SK-N-SH treated with all-trans-retinoic acid at 6 μM for 48 hours (cell line): ENCODE data around the gene CCDC77.
"Not testable (repeated sequence)": the region's sequence is repeated elsewhere in the genome, so short reads cannot be mapped to it uniquely, and the experiment has no call there.

ENCODE experiments used
- ATAC-seq: fragments of 200-7000 bp; cut with Tn5 transposase; 3 replicates; pipeline ENCODE4 v1.9.1; 2020; ENCODE audit warnings: mild to moderate bottlenecking, moderate library complexity
- BACH2 ChIP-seq: fragments of 250-450 bp; sonication (Bioruptor Pico); IDR thresholded peaks from 2 replicates; pipeline ENCODE4 v1.9.0; 2021; ENCODE audit warnings: mild to moderate bottlenecking, borderline replicate concordance
- ESRRG ChIP-seq: fragments of 250-450 bp; sonication (Bioruptor Pico); IDR thresholded peaks from 2 replicates; pipeline ENCODE4 v1.6.1; 2021; ENCODE audit warnings: mild to moderate bottlenecking
- ISL1 ChIP-seq: fragments of 250-450 bp; sonication (Bioruptor Pico); IDR thresholded peaks from 2 replicates; pipeline ENCODE4 v2.1.2; 2022; ENCODE audit warnings: mild to moderate bottlenecking, moderate library complexity
- PPARA ChIP-seq: fragments of 250-450 bp; sonication (Bioruptor Pico); IDR thresholded peaks from 2 replicates; pipeline ENCODE4 v1.5.0; 2020; ENCODE audit warnings: mild to moderate bottlenecking, borderline replicate concordance
- RARB ChIP-seq: fragments of 250-450 bp; sonication (Bioruptor Pico); IDR thresholded peaks from 2 replicates; pipeline ENCODE4 v1.8.0; 2021; ENCODE audit warnings: mild to moderate bottlenecking, moderate library complexity
- SNAI2 ChIP-seq: fragments of 250-450 bp; sonication (Bioruptor Pico); IDR thresholded peaks from 2 replicates; pipeline ENCODE4 v1.5.0; 2020; ENCODE audit warnings: mild to moderate bottlenecking, moderate library complexity
- TCF4 ChIP-seq: fragments of 250-450 bp; sonication (Bioruptor Pico); IDR thresholded peaks from 2 replicates; pipeline ENCODE4 v1.8.0; 2021; ENCODE audit warnings: mild to moderate bottlenecking, moderate library complexity, borderline replicate concordance
- ZC3H10 ChIP-seq: fragments of 250-450 bp; sonication (Bioruptor Pico); IDR thresholded peaks from 2 replicates; pipeline ENCODE4 v1.5.1; 2021; ENCODE audit warnings: mild to moderate bottlenecking, moderate library complexity
- ZFP3 ChIP-seq: fragments of 250-450 bp; sonication (Bioruptor Pico); IDR thresholded peaks from 2 replicates; pipeline ENCODE4 v1.5.0; 2020; ENCODE audit warnings: mild to moderate bottlenecking, moderate library complexity
- ZFP30 ChIP-seq: fragments of 450-650 bp; formaldehyde crosslinking; IDR thresholded peaks from 2 replicates; pipeline ENCODE4 v1.5.0; 2022; ENCODE audit warnings: mild to moderate bottlenecking, moderate library complexity
- ZNF565 ChIP-seq: fragments of 450-650 bp; formaldehyde crosslinking; conservative IDR thresholded peaks from 2 replicates; pipeline ENCODE4 v1.5.0; 2020; ENCODE audit warnings: low read depth, mild to moderate bottlenecking, moderate library complexity
- ZNF70 ChIP-seq: fragments of 450-650 bp; formaldehyde crosslinking; IDR thresholded peaks from 2 replicates; pipeline ENCODE4 v1.5.0; 2020; ENCODE audit warnings: mild to moderate bottlenecking, moderate library complexity
- ZNF8 ChIP-seq: fragments of 450-650 bp; formaldehyde crosslinking; IDR thresholded peaks from 2 replicates; pipeline ENCODE4 v1.5.0; 2020; ENCODE audit warnings: mild to moderate bottlenecking, moderate library complexity
- TF ChIP-seq, protein P1 (sequence below): fragments of 250-450 bp; sonication (Bioruptor Pico); IDR thresholded peaks from 2 replicates; pipeline ENCODE4 v1.5.0; 2020; ENCODE audit warnings: mild to moderate bottlenecking, moderate library complexity
- TF ChIP-seq, protein P2 (sequence below): fragments of 250-450 bp; sonication (Bioruptor Pico); IDR thresholded peaks from 2 replicates; pipeline ENCODE4 v1.8.0; 2021; ENCODE audit warnings: low read depth, mild to moderate bottlenecking, moderate library complexity, borderline replicate concordance
- TF ChIP-seq, protein P3 (sequence below): fragments of 250-450 bp; sonication (Bioruptor Pico); IDR thresholded peaks from 2 replicates; pipeline ENCODE4 v1.8.0; 2020; ENCODE audit warnings: mild to moderate bottlenecking, moderate library complexity, borderline replicate concordance

CCDC77 gene

DNA sequence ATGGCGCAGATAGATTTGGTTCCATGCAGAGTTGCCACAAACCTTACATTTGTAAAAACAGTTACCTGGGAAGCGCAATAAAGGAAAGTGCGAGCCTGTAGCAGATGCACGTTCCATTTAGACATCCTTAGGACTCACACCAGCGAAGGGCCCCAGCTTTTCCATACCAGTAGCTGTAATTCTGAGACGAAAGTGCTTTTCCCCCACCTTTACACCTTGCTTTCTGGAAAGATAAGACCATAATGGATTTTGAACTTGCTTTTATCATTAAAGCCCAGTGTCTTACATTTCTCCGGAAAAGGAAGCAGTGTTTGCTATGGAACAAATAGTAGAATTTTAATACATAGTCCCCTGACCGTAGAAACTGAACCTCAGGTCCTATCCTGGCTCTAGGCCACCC, 616 bp upstream of the CCDC77 start:
- no peak for TF ChIP-seq ZNF70 (CRISPR knock-in tag)
- TF ChIP-seq RARB, result no peak
- TF ChIP-seq PPARA (CRISPR knock-in tag), result no peak
- no peak for ATAC-seq

DNA sequence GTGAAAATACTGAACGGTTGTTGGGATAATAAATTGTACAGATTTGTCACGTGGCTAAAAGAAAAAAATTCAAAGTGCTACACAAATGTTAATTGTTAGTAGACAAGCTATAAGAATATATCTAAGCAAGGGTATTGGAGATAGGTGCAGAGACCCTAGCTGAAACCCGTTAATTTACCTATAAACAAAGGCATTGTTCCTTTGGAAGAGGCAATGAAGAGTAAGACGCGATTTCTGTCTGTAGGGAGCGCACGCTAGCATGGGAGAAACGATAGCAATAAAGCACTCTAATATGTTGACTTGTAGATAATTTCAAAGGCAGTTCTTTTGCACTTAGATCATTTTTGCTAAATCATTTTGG, 565 bp downstream of the CCDC77 start:
- TF ChIP-seq ZNF8 (no peak), PPARA (CRISPR knock-in tag) (no peak)
- peak; percentile 60 for ATAC-seq

DNA sequence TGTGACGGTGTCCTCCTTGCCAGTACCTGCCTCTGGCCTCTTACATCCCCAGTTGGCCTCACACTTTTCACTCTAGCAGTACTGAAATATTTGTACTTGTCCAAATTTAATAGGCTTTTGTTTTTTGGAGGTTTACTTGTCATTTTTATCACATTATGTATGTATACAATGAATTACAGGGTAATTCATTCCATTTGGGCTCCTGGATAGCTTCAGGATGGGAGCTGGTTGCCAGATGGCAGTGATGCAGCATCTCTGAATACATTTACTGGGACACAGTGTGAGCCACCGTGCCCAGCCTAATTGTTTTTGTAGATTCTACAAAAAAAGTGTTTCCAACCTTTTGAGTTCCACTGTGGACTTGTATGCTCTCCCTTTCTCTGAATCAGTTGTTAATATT, 13.4 kb downstream of the CCDC77 start:
- no peak for ATAC-seq

DNA sequence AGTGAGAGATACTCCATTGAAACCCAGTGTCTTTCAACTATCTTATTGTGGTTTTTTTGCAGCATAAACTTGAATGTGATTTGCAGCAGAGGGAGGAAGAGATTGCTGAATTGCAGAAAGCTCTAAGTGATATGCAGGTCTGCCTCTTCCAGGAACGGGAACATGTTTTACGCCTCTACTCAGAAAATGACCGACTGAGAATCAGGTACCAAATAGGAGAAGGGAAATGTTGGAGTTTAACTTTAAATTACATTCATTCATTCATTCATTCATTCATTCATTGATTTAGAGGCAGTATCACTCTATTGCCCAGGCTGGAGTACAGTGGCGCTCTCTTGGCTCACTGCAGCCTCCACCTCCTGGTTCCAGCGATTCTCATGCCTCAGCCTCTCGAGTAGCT, 17.0 kb downstream of the CCDC77 start:
- no peak for TF ChIP-seq ZFP3 (CRISPR knock-in tag)
- TF ChIP-seq, protein P1, sequence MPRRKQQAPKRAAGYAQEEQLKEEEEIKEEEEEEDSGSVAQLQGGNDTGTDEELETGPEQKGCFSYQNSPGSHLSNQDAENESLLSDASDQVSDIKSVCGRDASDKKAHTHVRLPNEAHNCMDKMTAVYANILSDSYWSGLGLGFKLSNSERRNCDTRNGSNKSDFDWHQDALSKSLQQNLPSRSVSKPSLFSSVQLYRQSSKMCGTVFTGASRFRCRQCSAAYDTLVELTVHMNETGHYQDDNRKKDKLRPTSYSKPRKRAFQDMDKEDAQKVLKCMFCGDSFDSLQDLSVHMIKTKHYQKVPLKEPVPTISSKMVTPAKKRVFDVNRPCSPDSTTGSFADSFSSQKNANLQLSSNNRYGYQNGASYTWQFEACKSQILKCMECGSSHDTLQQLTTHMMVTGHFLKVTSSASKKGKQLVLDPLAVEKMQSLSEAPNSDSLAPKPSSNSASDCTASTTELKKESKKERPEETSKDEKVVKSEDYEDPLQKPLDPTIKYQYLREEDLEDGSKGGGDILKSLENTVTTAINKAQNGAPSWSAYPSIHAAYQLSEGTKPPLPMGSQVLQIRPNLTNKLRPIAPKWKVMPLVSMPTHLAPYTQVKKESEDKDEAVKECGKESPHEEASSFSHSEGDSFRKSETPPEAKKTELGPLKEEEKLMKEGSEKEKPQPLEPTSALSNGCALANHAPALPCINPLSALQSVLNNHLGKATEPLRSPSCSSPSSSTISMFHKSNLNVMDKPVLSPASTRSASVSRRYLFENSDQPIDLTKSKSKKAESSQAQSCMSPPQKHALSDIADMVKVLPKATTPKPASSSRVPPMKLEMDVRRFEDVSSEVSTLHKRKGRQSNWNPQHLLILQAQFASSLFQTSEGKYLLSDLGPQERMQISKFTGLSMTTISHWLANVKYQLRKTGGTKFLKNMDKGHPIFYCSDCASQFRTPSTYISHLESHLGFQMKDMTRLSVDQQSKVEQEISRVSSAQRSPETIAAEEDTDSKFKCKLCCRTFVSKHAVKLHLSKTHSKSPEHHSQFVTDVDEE (CRISPR knock-in tag), result no peak
- no peak for TF ChIP-seq ZC3H10 (CRISPR knock-in tag)
- TF ChIP-seq, protein P2, sequence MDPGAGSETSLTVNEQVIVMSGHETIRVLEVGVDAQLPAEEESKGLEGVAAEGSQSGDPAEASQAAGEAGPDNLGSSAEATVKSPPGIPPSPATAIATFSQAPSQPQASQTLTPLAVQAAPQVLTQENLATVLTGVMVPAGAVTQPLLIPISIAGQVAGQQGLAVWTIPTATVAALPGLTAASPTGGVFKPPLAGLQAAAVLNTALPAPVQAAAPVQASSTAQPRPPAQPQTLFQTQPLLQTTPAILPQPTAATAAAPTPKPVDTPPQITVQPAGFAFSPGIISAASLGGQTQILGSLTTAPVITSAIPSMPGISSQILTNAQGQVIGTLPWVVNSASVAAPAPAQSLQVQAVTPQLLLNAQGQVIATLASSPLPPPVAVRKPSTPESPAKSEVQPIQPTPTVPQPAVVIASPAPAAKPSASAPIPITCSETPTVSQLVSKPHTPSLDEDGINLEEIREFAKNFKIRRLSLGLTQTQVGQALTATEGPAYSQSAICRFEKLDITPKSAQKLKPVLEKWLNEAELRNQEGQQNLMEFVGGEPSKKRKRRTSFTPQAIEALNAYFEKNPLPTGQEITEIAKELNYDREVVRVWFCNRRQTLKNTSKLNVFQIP (CRISPR knock-in tag), result no peak
- TF ChIP-seq, all 23 proteins: peak for 0
- ATAC-seq, result no peak

More for the DNA sequence above, 13.4 kb downstream of the CCDC77 start:
- TF ChIP-seq ZFP3 (CRISPR knock-in tag), result no peak
- TF ChIP-seq ZFP30, result no peak
- TF ChIP-seq TCF4 (CRISPR knock-in tag), result peak; percentile 79
- TF ChIP-seq ISL1 (CRISPR knock-in tag), result no peak
- TF ChIP-seq, protein P1 (CRISPR knock-in tag), result 0 out of 2 replicates have a peak, but pooled peaks have one; percentile 26
- no peak for TF ChIP-seq SNAI2

DNA sequence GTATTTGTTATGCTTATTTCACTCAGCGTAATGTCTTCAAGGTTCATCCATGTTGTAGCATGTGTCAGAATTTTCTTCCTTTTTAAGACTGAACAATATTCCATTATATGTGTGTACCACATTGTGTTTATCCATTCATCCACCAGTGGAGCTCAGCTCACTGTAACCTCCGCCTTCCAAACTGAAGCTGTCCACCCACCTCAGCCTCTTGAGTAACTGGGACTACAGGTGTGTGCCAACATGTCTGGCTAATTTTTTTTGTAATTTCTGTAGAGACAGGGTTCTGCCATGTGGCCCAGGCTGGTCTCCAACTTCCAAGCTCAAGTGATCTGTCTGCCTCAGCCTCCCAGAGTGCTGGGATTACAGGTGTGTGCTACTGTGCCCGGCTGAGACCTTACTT, 21.1 kb downstream of the CCDC77 start:
- ATAC-seq, result no peak
- no peak for TF ChIP-seq ZFP30
- no peak for TF ChIP-seq BACH2 (CRISPR knock-in tag)
- no peak for TF ChIP-seq ESRRG
- TF ChIP-seq, protein P3, sequence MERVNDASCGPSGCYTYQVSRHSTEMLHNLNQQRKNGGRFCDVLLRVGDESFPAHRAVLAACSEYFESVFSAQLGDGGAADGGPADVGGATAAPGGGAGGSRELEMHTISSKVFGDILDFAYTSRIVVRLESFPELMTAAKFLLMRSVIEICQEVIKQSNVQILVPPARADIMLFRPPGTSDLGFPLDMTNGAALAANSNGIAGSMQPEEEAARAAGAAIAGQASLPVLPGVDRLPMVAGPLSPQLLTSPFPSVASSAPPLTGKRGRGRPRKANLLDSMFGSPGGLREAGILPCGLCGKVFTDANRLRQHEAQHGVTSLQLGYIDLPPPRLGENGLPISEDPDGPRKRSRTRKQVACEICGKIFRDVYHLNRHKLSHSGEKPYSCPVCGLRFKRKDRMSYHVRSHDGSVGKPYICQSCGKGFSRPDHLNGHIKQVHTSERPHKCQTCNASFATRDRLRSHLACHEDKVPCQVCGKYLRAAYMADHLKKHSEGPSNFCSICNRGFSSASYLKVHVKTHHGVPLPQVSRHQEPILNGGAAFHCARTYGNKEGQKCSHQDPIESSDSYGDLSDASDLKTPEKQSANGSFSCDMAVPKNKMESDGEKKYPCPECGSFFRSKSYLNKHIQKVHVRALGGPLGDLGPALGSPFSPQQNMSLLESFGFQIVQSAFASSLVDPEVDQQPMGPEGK (CRISPR knock-in tag), result no peak
- no peak for TF ChIP-seq PPARA (CRISPR knock-in tag)
- TF ChIP-seq SNAI2, result no peak
- TF ChIP-seq ZNF565, result no peak

DNA sequence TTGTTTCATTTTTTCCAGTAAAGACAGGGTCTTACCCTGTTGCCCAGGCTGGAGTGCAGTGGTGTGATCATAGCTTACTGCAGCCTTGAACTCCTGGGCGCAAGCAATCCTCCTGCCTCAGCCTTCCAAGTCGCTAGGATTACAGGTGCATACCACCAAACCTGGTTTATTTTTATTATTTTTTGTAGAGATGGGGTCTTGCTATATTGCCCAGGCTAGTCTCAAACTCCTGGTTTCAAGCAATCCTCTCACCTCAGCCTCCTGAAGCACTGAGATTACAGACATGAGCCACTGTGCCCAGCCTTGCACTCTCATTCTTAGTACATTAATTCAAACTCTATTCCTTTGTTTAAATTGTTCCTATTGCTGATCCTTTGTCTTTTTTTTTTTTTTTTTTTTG, 34.3 kb downstream of the CCDC77 start:
- ATAC-seq, result not testable (repeated sequence)
